Central memory CD8-positive, alpha-beta T cell (primary cell): ENCODE results near the gene CCNT2.

Source experiments
- ATAC-seq: fragments of 150-1000 bp; cut with Tn5 transposase; replicated peaks from 2 replicates; pipeline ENCODE4 v1.10.0; 2022; ENCODE audit warnings: mild to moderate bottlenecking, moderate FRiP score, moderate number of reproducible peaks; ENCODE audit not compliant: poor library complexity, severe bottlenecking; ENCODE audit errors: extremely low read depth
- DNase-seq, 2 donors: peaks; one replicate each; pipeline ENCODE4 v3.0.0; 2021; ENCODE audit warnings: low spot score in 2 of 2
- H3K27ac Mint-ChIP-seq: one replicate; pipeline ENCODE4 v1.8.0; 2022; ENCODE audit warnings: low read depth, mild to moderate bottlenecking, moderate library complexity, mixed read lengths
- H3K27me3 Mint-ChIP-seq: one replicate; pipeline ENCODE4 v1.8.0; 2022; ENCODE audit warnings: mixed read lengths
- H3K36me3 Mint-ChIP-seq: one replicate; pipeline ENCODE4 v1.8.0; 2022; ENCODE audit warnings: mild to moderate bottlenecking, moderate library complexity, mixed read lengths; ENCODE audit not compliant: insufficient read depth
- H3K4me1 Mint-ChIP-seq: one replicate; pipeline ENCODE4 v1.8.0; 2022; ENCODE audit warnings: mixed read lengths
- H3K4me3 Mint-ChIP-seq: one replicate; pipeline ENCODE4 v1.8.0; 2022; ENCODE audit warnings: mild to moderate bottlenecking, moderate library complexity, mixed read lengths
- H3K9me3 Mint-ChIP-seq: one replicate; pipeline ENCODE4 v1.8.0; 2022; ENCODE audit warnings: mixed read lengths

Gene CCNT2

DNA sequence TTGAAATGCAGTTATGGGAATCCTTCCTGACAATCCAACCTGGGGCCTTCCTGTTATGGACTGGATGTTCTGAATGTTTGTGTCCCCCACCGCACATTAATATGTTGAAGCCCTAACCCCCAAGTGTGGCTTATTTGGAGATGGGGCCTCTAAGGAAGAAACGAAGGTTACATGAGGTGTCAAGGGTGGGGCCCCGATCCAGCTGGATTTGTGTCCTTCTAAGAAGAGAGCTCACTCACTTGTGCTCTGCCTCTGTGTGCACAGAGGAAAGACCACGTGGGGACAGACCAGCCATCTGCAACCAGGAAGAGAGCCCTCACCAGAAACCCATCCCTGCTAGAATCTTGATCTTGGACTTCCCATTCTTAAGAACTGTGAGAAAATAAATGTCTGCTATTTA, 84.2 kb downstream of the CCNT2 start:
- no peaks in the 10 kb centered on the region for H3K9me3 Mint-ChIP-seq
- peaks cover 6% of the 10 kb centered on the region for H3K4me1 Mint-ChIP-seq
- H3K27me3 Mint-ChIP-seq = peaks cover 34% of the 10 kb centered on the region
- no peak overlapping the region for H3K27ac Mint-ChIP-seq
- no peak for DNase-seq
- no peak overlapping the region for H3K4me3 Mint-ChIP-seq
- no peak for ATAC-seq
- no peaks in the 10 kb centered on the region for H3K36me3 Mint-ChIP-seq

DNA sequence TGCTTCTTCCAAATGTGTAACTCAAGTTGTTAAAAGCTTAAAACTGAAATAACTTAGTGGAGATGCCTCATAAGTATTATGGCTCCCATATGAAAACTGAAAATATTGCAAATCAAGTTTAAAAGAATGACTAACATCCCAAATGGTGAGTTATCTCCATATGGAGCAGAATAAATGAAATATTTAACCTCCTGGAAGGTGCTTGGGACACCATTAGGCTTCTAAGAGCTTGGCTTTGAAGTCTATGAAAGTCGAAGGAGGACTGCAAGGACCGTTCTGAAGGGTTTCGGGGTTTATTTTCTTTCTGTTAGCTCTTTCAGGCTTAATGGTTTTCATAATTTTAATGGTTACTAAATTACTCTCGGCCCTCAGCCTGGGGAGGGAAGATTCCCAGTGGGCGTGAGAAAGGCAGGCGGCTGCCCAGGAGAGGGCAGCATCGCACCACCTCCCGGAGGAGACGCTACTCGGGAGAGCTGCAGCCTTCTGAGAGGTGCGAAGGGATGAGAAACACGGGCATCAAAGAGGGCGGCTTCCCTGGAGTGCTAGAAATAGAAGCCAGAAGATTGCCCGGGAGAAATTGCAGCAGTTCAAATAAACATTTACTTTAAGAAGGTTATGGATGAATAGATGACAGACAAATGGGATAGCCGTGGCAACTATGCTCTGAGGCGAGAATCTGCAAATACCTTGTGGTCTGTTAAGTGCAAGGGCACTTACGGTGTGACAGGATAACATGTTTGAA, 85.6 kb downstream of the CCNT2 start:
- DNase-seq (peak; percentile 32 to 38), ATAC-seq (peak; percentile 58)
- Mint-ChIP-seq H3K4me1 (peaks cover 6% of the 10 kb centered on the region), H3K27me3 (peaks cover 43% of the 10 kb centered on the region), H3K4me3 (no peak overlapping the region), H3K36me3 (no peaks in the 10 kb centered on the region), H3K9me3 (no peaks in the 10 kb centered on the region), H3K27ac (no peak overlapping the region)

DNA sequence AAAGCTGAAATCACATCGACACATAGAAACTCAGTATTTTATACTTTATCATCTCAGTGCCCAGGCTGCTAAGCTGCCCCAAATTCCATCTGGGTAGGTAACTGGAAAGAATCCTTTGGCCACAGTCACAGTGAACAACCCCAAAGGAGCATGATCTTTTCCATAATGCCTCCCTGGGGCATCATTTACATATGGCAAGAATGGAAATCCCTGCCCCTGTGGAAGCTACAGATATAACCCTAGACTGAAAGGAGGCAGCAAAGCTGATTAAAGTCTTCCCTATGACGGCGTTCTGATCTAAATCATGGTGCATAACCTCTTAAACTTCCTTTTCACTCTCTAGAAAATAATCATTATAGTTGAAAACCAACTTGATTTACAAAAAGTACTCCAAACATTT, 87.1 kb downstream of the CCNT2 start:
- DNase-seq (no peak), ATAC-seq (no peak)
- Mint-ChIP-seq H3K27ac (no peak overlapping the region), H3K4me3 (no peak overlapping the region), H3K27me3 (peaks cover 55% of the 10 kb centered on the region), H3K4me1 (peaks cover 6% of the 10 kb centered on the region), H3K36me3 (no peaks in the 10 kb centered on the region), H3K9me3 (no peaks in the 10 kb centered on the region)
